Measurements from ENCODE around the gene IGFBP5.

Gene IGFBP5

DNA sequence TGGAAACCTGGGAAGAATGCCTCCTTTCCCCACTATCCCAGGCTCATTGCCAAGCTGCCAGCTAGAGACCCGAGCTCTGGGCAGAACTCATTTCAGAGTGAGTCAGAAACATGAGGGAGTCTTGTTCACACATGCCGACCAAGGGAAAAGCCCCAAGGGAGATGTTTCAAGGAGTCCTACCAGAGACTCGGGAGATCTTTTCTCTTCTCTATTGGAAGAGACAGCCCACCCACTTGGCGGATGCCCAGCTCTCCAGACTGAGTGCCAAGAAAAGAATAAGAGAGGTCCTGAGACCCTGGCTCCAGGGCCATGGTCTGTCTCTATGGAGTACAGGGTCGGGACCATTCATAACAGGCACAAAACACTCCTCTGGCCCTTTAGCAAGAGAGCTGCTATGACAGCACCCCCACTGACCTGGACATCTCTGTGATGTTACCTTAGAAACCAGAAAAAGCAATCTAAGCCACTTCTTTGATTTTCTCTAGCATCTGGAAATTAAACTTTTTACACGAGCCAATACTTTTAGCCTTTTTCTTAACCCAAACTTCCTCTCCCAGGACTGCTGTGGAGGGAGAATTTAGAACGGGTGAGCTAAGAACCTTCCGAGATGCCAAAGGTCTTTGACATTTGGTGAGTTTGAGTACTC, 18.5 kb upstream of the IGFBP5 start:
- peak; percentile 71 for DNase-seq

DNA sequence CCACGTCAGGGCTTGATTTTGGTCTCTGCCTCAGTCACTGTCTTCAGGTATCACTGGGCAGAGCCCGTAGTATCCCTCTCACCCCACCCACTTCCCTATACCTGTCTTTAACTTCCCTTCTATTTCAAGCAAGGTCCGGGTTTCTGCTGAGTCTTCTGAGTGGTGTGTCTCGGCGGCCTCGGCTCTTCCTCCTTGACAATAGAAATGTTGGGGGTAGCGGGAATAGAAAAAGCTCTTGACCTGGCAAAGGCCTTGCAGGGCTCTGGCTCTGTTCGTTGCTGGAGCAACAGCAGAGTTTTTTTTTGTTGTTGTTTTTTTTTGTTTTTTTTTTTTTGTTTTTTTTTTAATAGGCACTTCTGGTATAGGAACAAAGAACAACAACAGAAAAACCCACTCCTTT, 16.0 kb upstream of the IGFBP5 start:
- no peak for DNase-seq

DNA sequence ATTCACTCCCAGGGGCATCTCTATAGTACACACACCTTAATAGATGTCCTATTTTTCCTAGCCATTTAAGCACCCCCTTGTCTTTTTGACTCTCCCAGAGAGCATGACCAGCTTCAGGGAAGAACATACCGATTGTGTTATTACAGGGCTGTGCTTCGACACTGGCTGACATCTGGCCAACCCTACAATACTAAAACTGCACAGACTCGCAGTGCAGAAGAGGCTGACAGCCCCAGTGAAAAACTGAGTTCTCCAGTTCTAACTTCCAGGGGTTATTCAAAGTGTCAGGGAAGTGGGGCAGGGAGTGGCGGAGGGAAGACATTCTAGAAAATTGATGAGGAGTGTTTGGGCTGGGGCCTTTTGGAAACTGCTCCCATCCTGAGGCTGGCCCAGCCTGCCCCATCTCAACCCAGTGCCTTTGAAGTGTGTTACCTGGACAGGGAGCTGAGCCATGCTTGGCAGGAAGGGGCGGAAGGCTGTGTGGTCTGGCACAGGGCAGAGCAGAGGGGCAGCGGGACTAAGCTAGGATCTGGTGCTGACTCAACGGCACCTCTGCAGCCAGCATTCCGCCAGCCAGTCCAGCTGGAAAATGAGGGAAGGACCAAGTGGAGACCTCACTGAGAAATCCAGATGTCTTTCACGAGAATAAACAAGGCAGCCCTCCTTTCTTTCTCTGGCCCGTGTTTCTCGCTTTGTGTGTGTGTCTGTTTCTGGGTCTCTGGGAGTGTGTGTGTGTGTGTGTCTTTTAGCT, 15.4 kb upstream of the IGFBP5 start:
- DNase-seq: no peak

DNA sequence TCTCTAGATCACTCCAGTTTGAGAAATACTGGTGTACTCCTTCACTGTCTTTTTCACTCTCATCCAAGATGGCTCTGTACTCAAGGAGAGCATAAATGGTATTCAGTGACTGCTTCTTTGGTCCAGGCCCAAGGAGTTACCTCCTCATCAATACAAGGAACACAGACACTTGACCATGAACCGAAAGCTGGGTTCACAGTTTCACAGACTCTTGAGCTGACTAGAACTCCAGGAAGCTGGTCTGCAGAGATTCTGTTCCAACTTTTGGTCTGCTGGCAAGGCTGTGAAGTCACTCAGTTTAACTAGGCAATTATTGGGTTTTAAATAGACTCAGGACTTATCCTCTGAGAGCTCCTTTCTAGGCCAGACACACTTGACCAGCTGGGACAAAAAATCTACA, 7.4 kb upstream of the IGFBP5 start:
- DNase-seq: no peak

DNA sequence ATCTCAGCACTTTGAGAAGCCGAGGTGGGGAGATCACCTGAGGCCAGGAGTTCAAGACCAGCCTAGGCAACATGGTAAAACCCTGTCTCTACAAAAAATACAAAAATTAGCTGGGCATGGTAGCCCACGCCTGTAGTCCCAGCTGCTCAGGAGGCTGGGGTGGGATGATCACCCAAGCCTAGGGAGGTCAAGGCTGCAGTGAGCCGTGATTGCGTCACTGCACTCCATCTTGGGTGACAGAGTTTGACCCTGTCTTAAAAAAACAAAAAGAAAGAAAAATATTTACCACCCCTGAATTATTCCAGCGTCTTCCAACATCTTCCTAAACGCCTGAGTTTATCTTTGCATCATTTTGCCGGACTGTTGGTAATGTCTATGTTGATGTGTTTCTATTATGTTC, 6.2 kb upstream of the IGFBP5 start:
- DNase-seq: no peak

DNA sequence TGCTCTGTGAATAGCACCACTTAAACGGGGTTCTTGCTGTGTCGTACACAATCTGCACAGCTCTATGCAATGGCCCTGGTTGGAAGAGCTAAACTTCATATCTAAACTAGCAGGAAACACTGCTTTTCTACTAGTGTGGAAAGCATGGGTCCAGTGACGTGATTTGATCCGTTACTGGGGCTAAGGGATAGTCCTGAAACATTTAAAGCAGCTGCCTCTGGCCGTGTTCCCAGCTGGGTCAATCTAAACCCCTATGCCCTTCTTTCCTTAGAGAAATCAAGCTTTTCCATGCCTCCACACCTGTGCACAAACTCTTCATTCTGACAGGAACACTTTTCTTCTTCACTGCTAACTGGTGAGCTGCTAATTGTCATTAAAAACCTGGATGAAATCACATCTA, 5.4 kb upstream of the IGFBP5 start:
- DNase-seq: no peak

DNA sequence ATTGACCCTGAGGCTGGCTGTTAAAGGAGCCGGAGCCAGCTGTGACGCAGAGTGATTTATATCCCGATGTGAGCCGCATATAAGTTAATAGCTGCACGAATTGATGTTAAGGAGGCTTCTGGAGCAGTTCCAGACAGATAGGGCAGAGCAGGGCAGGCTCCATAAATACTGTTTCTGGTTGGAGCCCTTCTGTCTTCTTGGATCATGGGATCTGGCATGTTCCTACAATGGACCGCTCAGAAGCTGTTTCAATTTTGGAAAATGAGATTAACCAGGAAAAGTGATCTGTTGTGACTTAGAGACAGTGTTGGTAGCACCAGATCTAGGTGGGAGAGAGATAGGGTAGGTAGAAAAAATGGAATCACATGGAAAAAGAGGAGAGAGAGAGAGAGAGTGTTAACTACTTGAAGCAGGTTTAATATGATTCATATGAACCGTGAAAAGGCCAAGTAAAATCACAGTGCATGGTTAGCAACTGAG, 4.8 kb upstream of the IGFBP5 start:
- DNase-seq: peak; percentile 77

DNA sequence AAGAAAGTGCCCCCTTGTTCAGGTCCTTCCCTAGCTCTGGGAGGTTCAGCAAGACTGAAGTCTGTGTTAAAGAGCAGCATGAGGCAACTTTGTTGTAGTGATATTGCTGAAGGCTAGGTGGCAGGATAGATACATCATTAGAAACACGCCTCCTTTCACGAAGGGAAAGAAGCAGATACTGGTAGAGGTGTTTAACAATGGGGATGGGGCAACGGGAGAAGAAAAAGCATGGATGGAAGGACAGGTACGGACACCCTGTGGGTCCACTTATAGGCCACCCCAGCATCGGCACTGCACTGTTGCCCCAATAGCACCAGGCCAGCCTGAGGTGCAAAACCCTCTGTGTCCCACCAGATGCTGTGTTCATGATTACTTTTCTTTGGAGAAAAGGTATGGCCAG, 3.5 kb upstream of the IGFBP5 start:
- peak; percentile 68 for DNase-seq

DNA sequence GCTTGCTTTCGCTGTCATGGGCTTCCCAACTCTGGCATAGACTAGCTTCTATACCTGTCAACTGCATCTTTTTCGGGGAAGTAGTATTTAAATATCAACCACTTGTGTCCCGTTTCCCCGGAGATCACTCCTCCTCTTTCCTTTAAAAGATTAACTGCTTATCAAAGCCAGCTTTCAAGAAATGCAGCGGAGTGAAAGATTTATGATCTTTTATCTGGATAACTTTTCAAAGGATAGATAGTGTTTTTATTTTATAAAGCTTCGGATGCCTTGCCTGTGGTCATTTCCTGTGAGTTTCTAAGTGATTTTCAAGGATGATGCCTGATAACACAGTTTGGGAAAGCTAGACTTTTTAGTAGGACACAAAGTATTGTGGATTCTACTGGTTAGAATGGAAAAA, 2.9 kb upstream of the IGFBP5 start:
- no peak for DNase-seq

DNA sequence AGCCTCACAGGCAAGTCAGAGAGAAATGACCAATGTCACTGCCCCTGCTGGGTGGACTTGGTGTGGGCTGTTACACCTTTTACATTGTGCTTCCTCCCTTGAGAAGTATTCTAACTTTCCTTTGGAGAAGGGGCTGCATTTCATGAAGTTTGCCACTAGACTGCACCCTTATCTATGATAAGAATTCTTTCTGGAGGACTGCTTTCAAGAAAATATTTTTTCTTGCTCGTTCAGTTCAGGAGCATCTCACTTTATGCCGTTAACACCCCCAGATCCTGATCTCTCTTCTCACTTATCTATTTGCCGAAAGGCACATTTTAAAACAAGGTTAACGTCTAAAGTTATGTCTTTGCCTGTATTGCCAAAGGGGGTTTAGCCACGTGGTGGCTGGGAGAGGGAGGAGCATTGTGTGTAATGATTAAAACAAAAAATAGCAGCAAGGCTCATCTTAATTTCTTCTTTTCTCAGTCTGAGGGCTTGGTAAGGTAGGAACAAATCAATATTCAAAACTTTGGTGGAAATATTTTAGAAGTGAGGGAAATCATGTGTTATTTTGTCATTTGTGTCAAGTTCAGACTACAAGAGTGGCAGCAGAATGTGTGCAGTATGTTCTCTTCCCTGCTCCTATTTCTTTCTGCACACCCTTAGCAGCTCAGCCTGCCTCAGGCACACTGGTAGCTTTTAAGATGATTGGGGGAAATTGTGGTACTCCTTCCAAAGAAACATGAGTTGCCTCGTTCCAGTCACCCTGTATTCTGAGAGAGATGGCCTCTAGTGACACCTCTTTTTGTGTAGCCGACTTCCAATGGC, 1.6 kb upstream of the IGFBP5 start:
- peak; percentile 44 for DNase-seq

DNA sequence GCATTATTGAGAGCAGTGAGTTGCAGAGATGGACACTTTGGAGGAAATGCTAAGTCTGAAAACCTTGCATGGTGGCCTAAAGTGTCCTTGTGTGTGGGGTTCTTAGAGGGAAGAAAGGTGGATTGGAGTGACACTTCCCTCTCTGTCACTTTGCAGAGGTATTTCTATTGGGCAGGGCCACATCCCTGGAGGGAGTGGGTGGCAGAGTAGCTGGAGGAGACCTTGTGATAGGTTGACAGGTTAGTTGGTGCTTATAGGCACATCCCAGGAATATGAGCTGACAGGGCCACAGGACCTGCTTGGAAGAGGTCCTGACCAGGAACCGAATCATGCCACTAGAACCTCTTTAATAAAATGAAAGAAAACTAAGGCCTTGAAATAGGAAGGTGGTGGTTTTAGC, 972 bp upstream of the IGFBP5 start:
- DNase-seq: no peak

DNA sequence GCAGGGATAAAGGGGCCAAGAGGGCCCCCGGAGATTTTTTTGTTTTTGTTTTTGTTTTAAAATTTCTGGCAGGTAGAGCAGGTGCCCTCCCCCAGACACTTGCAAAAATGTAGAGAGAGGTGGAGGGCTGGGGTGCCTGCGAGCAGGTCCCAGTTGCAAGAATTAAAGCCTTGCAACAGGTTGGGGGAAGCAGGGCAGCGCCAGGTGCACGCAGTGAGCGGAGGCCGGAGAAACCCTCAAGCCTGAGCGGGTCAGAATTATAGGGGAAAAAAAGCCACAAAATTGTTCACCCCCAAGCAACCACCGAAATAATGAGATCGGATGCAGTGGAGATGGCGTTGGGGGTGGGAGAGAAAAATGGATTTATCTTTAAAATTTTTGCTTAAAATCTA, 527 bp downstream of the IGFBP5 start:
- DNase-seq: no peak

DNA sequence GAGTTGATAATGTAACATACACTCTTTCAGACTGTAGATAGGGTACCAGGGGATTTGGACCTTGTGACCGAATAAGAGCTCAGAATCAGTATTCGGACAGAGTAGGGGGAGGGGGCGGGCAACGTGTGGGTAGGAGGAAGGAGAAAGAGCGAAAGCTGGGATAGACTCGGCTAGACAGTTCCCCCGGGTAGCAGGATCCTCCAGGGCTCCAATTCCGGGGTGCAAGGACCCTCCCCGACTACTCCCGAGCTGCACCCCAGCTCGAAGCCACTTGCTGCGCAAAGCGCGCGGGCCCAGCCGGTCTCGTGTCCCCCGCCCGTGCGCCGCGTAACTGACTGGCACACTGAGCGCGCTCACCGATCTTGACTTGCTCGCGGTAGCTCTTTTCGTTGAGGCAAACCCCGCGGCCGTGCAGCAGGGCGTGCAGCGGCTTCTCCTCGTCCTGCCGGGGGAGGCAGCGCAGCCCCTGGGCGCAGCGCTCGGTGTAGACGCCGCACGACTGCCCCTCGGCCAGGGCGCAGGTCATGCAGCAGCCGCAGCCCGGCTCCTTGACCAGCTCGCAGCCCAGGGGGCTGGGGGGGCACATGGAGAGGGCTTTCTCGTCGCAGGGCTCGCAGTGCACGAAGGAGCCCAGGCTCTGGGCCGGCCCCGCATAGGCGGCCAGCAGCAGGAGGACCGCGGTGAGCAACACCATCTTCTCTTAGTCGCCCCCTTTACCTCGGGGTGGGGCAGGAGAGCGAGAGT, 1.1 kb downstream of the IGFBP5 start:
- DNase-seq: peak; percentile 47

DNA sequence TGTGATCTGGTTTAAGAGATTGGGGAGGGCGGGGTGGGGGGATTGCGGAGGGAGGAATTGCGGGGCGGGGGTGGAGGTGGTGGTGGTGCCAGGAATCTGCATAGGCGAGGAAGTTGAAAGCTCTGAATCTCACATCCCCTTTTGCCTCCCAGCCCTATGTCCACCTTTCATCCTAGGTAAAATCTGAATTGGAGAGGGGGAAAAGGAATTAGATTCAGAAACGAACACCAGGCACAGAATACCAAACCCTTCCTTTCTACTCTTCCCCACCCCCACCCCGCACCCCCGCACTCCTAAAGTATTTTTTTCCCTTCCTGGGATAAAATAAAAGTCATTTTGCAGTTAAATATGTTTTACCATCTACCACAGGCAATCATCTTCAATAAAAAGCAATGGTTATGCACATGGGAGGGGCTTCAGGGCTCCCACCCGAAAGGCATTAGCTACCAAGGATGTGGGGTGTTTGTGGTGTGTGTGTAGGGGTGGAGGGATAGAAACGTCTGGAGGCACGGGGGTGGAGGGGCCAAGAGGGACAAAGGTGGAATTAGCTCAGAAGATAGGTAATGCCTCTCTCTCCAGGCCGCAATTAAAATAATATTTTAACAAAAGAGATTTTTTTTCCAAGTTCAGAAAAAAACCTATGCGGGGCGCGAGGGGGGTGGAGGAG, 1.8 kb downstream of the IGFBP5 start:
- no peak for DNase-seq

DNA sequence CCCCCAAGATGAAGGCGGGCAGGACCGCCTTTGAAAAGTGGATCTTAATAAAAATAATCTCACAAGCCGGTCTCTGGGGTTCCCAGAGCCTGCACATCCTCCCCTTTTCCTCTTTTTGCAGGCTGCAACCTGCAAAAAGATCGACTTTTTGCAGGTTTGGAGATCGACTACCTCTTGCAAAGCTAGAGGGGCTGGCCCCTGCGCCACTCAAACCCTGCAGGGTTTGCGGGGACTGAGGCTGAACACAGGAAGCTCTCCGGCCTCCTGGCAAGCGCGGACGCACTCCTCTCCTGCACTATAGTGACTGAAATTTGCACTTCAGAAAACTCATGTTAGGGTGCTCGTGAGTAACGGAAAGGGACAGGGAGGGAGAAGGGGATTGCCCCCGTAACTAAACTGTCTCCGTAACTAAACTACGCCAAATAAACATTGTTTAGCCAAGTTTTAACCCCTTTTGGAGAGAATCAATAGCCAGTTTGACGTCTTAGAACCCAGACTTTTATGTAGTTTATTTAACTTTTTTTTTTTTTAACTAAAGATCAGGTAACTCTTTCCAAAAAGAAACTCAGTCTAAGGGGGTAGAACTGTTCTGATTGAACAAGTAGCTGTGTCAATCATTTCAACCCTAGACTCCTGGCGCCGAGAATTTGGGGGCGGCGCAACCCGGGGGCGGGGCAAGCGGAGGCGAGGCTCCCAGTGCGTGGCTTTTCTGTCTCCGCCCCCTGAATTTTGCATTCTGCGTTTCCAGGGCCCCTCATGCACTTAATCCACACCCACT, 2.5 kb downstream of the IGFBP5 start:
- DNase-seq: peak; percentile 73

DNA sequence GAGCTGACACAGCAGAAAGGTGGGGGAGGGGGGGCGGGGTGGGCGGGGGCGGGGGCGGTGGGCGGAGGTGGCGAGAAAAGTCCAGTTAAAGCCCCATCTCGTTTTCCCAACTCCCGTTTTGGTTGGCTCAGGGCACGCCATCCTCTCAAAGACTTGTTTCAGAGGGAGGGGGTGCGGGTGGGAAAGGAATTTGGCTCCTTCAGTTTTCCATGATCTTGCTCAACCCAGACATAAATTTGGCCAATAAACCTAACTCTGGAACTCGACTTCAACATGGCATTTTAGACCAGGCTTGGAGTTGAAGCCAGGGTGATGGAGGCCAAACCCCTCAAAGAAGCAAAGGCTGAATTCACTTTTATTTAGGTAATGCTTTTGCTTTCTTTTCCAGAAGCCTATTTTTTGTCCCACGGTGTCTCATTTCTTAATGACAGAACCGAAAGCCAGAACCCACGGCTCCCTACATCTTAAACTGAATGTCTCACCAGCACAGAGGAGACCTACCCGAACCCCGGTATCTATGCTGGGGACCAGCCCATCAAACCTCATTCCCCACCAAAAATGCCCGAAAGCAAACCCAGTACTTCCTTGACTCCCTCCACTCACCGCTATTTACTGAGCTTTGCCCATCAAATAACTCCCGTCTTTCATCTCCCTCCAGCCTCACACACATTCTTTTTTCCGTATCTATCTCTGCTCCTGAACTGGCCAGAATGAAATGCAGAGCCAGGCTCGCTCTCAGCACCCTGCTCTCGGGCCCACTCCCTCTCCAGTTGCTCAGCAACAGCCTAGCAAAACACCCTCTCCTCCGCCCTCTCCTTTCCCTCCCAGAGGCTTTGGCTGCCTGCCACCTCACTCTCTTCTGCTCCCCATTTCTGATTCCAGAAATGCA, 4.3 kb downstream of the IGFBP5 start:
- DNase-seq: peak; percentile 81

DNA sequence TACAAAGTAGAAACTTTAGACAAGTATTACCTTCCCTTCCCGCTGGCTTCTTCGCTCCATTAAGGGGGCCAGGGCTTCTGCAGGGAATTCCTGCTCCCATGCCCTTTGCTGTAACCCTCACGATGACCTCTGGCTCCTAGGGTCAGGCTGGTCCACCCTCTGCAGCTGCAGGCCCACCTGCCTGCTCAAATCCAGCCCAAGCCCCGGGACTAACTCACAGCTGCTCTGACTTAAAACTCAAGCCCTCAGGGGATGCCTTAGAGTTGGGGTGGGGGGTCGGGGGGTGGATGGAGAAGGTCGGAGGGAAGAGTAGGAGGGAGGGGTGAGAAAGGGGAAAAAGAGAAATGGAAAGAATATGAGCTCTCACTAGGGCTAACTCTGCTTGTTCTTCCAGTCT, 4.9 kb downstream of the IGFBP5 start:
- no peak for DNase-seq

DNA sequence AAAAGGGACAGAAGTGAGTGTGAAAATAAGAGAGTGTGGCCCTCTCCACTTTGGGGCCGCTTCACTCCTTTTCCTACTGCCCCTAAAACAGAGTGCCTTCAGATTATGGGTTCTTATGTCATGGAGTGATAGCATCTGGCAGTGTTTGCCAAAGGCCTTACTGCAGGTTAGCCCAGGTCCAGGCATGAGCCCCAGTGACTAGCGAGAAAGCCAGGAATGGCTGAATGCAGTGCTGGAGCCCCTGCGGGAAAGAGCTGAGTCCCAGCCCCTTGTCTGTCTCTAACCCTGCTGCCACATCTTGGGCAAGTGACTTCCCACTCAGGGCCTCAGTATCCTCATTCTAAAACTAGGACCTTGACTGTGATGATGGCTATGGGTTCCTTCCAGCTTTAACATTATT, 6.0 kb downstream of the IGFBP5 start:
- no peak for DNase-seq

DNA sequence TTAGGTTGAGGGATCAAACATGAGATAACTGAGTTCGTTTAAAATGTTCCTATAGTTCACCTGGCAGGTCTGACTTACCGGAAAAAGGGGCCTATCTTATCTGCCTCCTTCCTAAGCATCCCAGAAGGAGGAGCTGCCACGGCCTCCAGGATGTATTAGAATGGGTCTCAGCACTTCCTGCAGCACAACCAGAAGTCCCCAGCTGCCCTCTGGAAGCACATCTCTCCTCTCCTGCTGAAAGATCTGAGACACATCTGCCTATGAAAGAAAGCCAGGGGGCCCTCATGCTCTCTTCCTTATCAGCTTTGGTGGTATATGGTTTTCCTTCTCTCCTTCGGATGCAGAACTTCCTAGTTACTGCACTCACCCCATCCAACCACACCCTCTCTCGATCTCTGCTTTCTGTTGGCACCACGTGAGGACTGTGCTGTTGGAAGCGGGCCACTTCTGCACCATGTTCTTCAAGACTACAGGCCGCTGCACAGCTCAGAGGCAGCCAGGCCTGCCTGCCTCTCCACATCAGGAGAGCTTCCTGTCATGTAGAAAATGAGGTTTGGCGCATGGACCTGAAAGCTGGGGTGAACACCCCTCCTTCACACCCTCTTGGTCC, 6.5 kb downstream of the IGFBP5 start:
- DNase-seq: no peak

DNA sequence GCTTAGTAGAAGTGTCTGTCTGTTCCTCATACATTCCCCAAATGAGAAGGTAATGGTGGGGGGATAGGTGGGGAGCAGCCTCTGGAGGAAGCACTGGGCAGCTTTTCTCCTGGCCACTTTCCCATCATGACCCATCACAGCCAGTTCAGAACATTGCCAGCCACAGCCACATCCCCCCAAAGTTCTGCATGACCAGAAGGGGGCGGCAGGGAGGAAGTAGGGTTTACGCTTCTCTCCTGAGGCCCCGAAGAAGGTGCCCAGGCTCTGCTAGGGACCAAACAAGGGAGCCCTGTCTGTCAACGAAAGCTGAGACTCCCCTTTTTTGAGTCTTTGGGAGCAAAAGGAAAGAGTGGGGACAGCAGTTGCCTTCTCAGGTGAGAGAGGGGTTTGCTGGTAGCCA, 7.7 kb downstream of the IGFBP5 start:
- DNase-seq: no peak
